NCI-H1930 (cell line): ENCODE data around the gene KLHL3.

Source experiments
- DNase-seq, 2 experiments: peaks; one replicate each; lab custom pipeline; 2025; lab: John Stamatoyannopoulos, UW

KLHL3 gene

DNA sequence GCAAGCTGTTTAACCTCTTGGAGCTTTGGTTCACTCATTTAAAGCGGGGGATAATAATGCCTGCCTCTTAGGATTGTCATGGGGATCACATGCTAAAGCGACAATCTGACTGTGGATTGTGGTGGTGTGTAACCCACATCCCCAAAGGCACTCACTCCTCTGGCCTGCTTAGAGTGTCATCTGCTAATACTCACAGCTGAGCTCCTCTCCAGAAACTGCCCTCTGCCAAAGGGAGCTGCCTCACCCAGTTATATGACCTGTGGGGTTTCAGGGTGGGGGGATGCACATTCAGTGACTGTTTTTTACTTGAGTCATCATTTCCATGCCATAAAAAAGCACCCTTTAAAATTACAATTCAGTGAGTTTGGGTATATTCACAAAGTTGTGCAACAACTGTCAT lies 126.8 kb downstream of the KLHL3 start:
- no peak for DNase-seq

DNA sequence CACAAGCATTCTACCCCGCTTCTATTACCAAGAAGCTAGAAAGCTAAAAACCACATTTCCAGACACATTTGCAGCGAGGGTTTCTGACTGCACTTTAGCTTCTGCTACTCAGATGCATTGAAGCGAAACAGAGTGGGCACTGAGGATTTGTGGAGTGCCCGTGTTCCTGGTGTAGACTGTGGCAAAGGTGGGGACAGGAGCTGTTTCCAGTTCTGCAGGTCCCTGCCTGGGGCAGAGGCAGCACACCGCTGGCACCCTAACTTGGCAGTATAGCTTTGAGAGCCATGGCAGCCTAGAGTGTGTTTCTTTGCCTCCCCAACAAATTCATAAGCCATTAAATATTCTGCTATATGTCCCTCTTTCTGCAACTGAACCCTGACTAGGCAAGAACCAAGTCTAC lies 128.1 kb downstream of the KLHL3 start:
- DNase-seq = no peak

DNA sequence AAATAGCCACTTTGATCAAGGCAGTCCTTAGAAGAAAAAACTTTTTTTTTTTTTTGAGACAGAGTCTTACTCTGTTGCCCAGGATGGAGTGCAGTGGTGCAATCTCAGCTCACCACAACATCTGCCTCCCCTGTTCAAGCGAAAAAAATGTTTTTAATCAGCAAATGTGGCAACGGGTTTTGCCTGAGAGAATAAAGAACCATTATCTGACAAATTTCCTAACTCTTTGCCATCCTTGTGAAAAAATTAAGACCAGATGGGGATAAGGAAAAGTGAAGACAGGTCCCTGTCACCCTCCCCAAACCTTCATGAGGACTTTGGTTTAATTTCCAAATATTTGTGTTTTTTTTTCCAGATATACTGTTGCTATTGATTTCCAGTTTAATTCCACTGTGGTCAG lies 129.5 kb downstream of the KLHL3 start:
- DNase-seq = no peak

DNA sequence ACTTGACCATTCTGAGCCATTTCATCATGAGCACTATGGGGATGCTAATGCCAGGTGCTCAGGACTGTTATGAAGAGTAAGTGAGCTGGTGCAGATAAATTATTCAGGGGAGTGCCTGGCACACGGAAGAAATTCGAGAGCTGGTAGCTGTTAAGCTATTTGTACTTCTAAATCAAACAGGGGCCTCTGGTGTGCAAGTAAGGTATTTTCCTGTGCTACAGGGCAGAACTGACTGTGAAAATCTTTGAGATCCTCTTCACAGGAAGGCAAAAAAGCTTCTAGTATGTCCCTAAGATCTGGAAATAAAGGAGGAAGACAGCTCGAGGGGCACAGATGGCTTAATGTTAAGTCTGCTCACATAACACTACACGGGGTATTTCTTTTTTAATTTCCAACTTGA lies 130.5 kb downstream of the KLHL3 start:
- DNase-seq = no peak

DNA sequence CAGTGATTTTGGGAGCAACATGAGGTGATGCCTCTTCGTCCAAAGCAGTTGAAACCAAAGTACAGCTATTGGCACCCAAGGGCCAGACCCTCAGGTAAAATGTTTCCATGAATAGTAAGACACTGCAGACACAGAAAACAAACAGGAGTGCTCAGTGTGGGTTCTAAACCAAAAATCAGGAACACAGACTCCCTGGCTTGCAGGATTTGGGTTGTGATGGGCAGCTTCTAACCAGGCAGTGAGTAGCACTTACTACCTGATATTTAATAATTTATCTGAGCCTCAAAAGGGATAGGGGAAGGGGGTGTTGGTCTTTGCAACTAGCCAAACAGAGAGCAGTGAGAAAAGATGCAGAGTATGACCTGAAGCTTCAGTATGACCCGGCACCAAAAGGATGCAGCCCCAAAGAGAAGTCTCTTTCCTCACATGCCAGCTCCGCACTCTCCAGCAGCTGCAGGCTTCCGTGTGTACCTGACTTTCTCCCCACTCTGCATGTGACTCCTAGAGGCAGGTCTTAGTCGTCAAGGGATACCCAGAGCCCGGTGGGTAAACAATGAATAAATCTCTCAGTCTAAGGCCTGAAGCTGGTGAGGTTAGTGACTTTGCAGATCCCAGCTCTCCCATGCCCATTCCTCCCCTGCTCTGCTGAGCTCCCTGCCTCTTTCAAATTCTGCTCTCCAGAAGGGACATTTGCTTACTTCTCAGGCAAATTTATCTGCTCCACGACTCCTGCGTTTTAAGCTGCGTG lies 131.4 kb downstream of the KLHL3 start:
- no peak for DNase-seq

DNA sequence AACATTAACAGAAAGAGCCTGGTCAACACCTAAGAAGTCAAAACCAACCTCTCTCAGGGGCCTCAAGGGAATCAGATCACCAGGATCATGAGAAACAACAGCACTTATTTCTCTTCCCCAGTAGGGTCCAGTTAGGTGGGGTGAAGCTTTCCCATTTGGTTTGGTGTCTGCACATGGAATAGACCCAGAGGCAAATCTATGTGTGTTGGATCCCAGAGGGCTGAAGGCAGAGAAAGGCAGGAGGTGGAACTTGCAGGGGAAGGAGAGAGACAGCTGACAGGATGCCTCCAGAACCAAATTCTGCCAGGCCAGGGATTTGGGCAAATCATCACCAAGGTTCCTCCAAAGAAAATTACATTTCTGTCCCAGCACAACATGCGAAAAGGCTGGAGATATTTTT lies 132.0 kb downstream of the KLHL3 start:
- DNase-seq = no peak

DNA sequence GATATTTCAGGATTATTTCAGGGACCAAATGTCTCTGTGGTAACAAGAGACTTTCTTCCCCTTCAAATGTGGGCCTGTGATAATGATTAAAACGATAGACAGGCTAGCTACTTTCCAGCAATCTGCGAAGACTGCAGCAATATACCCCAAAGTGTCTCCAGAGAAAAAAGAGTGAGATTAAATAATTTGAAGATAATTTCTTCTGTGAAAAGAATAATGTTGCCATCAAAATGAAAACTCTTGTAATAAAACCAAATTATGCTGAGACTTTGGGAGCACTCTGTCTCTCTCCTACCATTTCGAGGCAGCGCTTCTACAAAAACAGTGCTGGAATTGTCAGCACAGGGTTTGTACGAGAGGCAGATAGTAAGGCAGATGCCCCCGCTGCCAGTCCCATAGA lies 132.5 kb downstream of the KLHL3 start:
- DNase-seq = no peak

DNA sequence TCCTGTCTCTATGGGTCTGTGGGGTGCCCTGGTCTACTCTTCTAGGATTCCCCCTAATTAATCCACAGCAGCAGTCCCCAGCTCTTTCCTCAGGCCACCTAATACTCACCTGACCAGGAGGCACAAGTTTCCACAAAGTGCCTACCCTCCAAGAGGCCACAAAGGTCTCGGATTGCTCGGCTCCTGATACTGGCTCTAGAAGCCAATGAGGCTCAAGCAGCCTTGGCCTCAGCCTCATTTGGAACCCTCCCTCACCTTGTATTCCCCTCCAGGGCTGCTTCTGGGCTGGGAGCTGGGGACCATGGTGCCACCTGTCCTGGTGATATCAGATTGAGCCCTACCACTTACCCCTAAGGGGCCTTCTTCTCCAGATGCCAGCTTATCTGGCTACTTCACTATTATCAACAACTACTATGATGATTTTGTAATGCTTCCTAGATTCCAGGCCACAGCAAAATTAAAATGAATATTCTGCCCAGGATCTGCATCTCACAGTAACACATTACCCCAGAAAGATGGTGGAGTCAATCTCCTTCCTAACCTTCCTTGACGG lies 133.1 kb downstream of the KLHL3 start:
- DNase-seq = no peak

DNA sequence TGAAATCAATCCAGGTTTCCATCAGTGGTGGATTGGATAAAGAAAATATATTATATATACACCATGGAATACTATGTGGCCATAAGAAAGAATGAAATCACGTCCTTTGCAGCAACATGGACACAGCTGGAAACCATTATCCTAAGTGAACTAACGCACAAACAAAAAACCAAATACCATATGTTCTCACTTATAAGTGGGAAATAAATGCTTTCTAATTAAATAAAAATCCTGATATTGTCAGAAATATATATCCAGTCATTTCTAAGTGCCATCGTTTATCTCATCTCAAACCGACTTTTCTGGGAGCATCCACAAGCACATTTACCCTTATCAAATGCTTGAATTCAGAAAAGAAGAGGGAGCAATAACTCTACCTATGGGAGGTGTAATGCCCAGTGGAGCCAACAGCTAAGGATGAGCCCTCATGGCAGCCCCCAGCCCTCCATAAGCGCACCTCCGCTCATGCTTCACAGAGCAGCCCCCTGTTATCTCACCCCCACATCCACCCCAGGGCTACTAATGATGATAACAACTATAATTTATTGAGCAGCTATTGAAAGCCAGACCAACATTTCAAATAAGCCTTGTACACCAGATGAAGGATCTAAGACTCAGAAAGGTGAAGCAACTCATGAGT lies 135.0 kb downstream of the KLHL3 start:
- DNase-seq = no peak

DNA sequence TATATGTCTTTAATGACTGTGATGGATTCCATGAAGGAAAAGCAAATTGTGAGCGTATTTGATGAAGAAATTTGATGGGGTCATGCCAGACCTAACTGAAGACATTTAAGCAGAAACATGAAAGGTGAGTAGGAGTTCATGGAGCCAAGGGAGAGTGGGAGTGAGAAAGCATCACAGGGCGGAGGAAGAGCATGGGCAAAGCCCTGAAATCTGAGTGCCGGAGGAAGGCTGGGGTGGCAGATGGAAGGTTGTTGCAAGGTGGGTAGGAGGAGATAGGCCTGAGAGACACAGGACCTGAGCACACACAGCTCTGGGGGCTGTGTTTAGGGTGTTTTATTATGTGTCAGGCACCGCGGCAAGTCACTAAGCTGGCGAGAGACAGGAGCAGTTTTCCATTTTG lies 136.4 kb downstream of the KLHL3 start:
- no peak for DNase-seq

DNA sequence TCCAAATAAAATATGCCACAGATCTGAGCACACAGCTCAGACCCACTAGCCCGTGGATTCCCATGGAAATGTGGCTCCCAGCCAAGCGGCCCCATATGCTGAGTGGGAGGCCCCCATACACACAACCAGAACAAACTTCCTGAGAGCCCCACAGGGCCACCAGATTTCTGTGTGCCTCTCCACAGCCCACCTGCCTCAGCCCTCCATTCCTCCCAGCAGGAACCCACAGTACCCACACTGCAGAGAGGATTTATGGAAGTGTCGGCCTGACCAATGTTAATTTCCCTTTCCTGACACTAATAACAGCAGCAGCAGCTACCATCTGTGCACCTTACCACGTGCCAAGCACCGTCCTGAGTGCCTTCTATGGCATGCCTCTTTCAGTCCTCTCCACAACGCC lies 137.5 kb downstream of the KLHL3 start:
- no peak for DNase-seq

DNA sequence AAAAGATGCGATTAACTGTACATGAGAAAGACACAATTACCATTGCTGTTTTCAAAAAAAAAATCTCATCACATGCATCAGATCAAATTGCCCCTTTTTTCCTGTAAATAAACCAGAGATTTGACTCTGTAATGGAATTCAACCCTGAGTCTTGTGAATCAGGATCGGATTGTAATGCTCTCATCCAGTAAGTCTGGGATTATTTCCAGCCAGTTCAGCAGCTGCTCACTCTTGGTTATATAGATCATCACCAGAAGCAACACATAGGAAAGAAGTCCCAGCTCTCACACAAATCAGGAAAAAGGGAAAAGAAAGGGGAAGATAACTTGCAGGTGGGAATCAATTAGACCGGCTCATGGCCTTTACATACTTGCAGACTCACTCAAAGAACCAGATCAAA lies 138.9 kb downstream of the KLHL3 start:
- DNase-seq = no peak

DNA sequence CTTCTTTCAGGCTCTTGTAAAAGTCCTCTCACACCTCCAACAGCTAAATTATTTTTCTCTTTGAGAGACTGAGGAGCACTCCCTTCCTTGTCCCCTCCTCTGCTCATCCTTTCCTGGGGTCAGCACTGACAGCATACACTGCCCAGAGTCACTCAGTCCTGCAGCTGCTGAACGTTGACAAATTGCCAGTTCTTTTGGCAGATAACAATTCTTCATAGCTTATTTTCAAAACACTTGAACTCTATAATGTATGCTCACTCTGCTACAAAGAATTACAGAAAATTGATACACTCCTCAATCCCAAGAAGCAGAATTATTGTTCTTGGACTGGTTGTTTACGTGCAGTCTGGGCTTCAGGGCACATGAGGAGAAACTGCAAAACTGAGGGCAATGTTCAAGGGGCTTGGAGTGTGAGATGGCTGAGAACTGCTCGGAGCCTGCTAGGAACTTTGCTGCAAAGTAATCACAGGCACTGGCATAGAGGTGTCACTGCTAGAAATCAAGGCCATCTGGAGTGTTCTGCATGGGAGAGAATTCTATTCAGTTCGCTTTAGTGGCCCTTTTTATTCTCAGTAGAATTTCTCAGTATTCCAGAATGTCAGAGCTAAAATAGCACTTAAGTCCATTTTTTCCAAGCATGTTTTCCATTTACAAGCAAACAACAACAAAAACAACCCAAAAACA lies 140.4 kb downstream of the KLHL3 start:
- no peak for DNase-seq

DNA sequence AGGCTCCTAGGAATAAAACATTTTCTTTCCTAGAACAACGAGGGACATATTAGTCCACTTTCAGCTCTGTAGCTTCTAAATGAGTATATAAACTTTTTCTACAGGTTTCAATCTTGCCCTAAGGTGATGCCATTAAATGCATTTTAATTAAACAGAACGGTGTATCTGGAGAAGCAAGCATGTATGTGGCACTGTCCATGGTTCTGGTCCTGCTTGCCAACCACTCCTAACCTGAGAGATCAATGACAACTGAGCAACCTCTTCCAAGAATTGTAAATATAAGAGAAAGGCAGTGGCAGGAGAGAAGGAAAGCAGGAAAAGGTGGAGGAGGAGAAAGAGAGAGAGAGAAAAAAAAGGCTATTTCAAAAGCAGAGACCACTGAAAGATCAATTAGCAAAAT lies 141.2 kb downstream of the KLHL3 start:
- DNase-seq = no peak

DNA sequence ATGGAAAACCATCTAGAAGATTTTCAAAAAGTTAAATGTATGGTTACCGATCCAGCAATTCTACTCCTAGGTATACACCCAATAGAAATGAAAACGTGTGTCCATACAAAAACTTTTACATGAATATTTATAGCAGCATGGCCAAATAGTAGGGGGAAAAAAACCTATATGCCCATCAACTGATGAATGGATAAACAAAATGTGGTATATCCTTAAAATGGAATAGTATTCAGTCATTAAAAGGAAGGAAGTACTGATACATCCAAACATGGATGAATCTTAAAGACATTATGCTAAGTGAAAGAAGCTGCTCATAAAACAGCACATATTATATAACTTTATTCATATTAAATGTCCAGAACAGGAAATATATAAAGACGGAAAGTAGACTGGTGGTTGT lies 143.6 kb downstream of the KLHL3 start:
- DNase-seq = no peak

DNA sequence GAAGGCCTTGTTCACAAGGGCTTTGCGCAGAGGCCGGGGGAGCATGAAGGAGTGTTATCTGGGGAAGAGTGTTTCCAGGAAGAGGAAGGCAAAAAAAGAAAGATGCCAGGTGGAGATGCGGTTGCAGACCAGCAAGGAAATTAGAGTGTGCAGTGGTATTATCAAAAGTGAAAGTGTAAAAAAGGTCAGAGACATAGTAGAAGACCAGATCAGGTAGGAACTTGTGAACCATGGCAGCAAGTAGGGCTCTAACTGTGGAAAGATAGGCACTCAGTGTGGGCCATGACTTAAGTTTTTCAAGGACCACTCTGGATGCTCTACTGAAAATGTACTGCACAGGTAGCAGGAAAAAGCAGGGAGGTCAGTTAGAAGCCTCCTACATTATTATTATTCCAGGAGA lies 146.7 kb downstream of the KLHL3 start:
- DNase-seq = no peak

DNA sequence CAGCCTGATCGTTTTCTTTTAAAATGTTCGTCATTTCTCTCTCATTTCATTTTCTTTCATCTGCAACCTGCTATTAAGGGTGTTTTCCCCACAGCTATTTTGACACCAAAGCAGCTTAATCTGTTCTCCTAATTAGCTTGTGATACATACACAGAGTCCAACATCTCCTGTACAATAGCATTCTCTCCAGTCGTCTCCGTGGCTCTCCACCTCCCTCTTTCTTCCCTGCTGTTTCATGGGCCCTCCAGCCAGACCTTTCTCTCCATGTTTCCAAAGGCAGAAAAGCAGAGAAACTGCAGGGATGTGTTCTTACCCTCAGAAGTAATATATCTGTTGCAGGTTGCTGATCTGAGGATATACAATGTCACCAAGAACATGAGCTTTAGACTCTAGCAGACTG lies 148.0 kb downstream of the KLHL3 start:
- DNase-seq = no peak

DNA sequence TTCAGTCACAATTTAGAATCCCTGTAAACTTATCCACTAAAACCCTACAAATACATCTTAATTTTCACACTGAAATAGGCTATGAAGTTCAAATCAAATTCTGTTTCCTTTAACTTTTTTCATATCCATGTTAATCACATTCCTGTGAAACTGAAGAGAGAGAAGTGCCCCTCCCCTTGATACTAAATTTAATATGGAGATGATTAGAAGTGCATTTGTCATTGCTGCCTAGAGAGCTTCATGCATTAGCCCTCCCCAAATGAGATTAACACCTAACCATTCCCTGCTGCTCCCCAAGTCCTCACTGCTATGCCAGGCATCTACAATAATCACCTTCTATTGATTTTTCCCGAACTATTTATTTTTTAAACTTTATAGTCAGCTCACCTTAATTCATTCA lies 151.6 kb downstream of the KLHL3 start:
- no peak for DNase-seq

DNA sequence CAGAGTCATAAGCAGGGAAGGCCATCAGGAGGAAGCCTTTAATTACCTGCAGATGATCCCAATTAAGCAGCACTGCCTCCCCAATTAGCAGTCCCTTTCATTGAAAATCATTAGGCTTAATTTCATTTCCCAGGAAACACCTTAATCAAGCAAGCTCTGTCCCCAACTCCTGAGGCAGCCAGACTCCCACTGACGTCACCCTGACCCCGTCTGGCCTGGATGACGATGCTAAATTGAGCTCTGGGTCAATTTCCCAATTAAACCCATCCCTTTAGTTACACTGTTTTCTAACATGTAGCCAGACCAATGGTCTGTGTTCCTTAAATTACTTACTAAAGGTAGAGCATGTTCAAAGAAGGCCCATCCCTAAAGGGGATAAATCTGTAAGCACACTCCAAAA lies 152.8 kb downstream of the KLHL3 start:
- no peak for DNase-seq

DNA sequence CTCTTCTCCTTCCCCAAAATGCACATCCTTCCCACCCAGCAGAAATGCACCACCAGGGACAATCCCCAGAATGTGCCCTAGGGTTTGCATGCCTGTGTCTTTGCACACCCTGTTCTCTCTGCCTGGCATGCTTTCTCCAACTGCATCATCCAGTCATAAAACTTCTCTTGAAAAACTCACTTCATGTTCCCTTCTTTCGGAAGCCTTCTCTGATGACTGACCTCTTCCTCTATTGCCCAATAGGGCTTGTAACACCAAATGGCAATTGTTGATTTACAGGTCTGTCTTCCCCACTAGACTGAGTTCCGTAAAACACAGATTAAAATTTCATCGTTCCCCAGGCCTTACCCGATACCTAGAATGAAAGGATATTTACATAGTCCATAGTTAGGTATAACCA lies 153.7 kb downstream of the KLHL3 start:
- DNase-seq = no peak

DNA sequence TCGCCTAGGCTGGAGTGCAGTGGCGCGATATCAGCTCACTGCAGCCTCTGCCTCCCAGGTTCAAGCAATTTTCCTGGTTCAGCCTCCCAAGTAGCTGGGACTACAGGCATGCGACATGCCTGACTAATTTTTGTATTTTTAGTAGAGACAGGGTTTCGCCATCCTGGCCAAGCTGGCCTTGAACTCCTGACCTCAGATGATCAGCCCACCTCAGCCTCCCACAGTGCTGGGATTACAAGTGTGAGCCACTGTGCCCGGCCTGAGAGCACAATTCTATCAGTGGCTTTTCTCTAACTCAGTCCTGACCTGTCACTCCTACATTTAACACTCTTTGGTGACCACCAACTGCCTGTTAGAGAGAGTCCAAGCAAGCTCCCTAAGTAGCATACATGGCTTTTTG lies 154.1 kb downstream of the KLHL3 start:
- DNase-seq = no peak

DNA sequence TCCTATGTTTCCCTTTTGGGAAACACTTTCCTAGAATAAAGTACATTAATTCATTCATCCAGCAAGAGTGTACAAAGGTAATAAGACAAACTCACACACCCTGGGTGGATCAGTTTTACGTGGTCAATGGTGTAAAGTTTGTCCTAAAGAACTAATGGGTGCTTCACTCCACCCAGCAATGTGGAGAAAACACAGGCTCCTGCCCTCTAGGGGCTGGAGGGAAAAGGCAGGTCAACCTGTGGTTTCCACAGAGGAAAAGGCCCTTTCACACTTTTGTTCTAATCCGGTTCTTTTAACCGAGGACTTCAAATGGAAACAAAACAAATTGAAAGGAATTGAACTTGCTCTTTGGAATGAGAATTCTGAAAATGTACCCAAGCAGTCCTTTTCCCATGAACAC lies 155.9 kb downstream of the KLHL3 start:
- DNase-seq = no peak

DNA sequence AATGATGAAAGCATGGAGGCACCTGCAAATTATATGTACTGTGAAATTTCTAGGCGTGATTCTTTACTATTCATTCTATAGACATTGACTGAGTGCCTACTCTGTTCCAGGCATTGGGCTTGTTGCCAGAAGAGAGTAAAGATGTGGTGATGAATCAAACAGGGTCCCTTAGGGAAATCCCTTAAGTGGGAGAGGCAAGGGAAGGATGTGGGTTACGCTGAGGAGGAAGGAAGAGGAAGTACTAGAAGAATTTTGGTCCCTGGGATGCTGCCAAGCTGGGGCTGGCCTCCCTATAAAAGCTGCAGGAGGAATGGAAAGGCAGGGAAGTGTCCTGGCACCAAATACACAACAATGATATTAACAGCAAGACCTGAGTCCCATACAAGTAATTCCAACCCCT lies 160.0 kb downstream of the KLHL3 start:
- DNase-seq = no peak
